MM.1S (cell line): Measurements from ENCODE around the gene PLEKHH1.

Source experiments
- DNase-seq: peaks from one replicate; pipeline ENCODE4 v3.0.0-alpha.2; 2015
- H2AFZ ChIP-seq: fragments of 300-600 bp; sonication (generic); 2 replicates; pipeline ENCODE4 v1.6.0; 2016; ENCODE audit warnings: antibody characterized with exemption, low read length
- H3F3A ChIP-seq: fragments of 300-600 bp; sonication (generic); 2 replicates; pipeline ENCODE4 v1.6.1; 2016; ENCODE audit warnings: mild to moderate bottlenecking, antibody characterized with exemption, low read length, moderate library complexity, mixed read lengths; ENCODE audit not compliant: insufficient read depth
- H3K27ac ChIP-seq: fragments of 300-600 bp; sonication (generic); 2 replicates; pipeline ENCODE4 v1.5.1; 2016; ENCODE audit warnings: mild to moderate bottlenecking, low read length
- H3K27me3 ChIP-seq: fragments of 300-600 bp; sonication (generic); replicated peaks from 2 replicates; pipeline ENCODE4 v1.6.0; 2016; ENCODE audit warnings: low read length; ENCODE audit not compliant: insufficient read depth
- H3K36me3 ChIP-seq: fragments of 300-600 bp; sonication (generic); replicated peaks from 2 replicates; pipeline ENCODE4 v1.6.1; 2016; ENCODE audit warnings: mild to moderate bottlenecking, low read length, mixed read lengths; ENCODE audit not compliant: insufficient read depth
- H3K4me1 ChIP-seq: fragments of 300-600 bp; sonication (generic); 2 replicates; pipeline ENCODE4 v1.6.1; 2016; ENCODE audit warnings: low read length, mixed read lengths
- H3K4me2 ChIP-seq: fragments of 300-600 bp; sonication (generic); 2 replicates; pipeline ENCODE4 v1.6.0; 2016; ENCODE audit warnings: low read depth, low read length
- H3K4me3 ChIP-seq: fragments of 300-600 bp; sonication (generic); 2 replicates; pipeline ENCODE4 v1.5.1; 2016; ENCODE audit warnings: low read length, mixed read lengths
- H3K79me2 ChIP-seq: fragments of 300-600 bp; sonication (generic); 2 replicates; pipeline ENCODE4 v1.6.1; 2016; ENCODE audit warnings: mixed run types, low read length, mixed read lengths
- H3K9ac ChIP-seq: fragments of 300-600 bp; sonication (generic); 2 replicates; pipeline ENCODE4 v1.6.1; 2016; ENCODE audit warnings: low read length, mixed read lengths
- H3K9me2 ChIP-seq: fragments of 300-600 bp; sonication (generic); replicated peaks from 2 replicates; pipeline ENCODE4 v1.6.1; 2016; ENCODE audit warnings: mild to moderate bottlenecking, low read length, mixed read lengths; ENCODE audit not compliant: insufficient read depth
- H3K9me3 ChIP-seq: fragments of 300-600 bp; sonication (generic); replicated peaks from 2 replicates; pipeline ENCODE4 v1.6.1; 2016; ENCODE audit warnings: mild to moderate bottlenecking, low read length, mixed read lengths; ENCODE audit not compliant: insufficient read depth
- H4K20me1 ChIP-seq: fragments of 300-600 bp; sonication (generic); 2 replicates; pipeline ENCODE4 v1.6.1; 2016; ENCODE audit warnings: mild to moderate bottlenecking, low read length, moderate library complexity, mixed read lengths; ENCODE audit not compliant: insufficient read depth
- EZH2 ChIP-seq: fragments of 300-600 bp; sonication (generic); optimal IDR thresholded peaks from 2 replicates; pipeline ENCODE3; 2017; ENCODE audit warnings: low read depth, mild to moderate bottlenecking, antibody characterized with exemption, low read length, mixed read lengths
- EZH2phosphoT487 ChIP-seq: fragments of 300-600 bp; sonication (generic); IDR thresholded peaks from 2 replicates; pipeline ENCODE4 v1.6.1; 2018; ENCODE audit warnings: antibody characterized with exemption, low read length
- TF ChIP-seq, protein P1 (sequence below): fragments of 300-600 bp; sonication (generic); IDR thresholded peaks from 2 replicates; pipeline ENCODE4 v1.5.1; 2016; ENCODE audit warnings: antibody characterized with exemption, low read length, mixed read lengths

The PLEKHH1 gene

DNA sequence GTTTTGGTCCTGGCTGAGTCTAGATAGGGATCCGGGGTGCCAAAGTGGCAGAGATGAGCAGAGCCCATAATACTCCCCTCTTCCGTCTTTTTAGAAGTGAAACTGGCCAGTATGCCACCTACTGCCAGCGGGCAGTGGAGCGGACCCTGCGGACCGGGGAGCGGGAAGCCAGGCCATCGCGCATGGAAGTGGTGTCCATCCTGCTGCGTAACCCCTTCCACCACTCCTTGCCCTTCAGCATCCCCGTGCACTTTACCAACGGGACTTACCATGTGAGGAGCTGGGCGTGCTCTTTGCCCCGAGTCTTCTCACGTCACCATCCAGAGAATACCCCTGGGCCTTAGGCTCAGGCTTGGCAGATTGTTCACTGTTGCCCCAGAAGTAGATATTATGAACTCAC, 46.0 kb downstream of the PLEKHH1 start:
- Histone ChIP-seq H3K79me2 (no peaks in the 10 kb centered on the region), H3K9me2 (no peaks in the 10 kb centered on the region), H3K27me3 (no peaks in the 10 kb centered on the region), H3K36me3 (no peaks in the 10 kb centered on the region), H2AFZ (no peak overlapping the region), H3K4me3 (no peak overlapping the region), H3K27ac (no peak overlapping the region), H3K9me3 (no peaks in the 10 kb centered on the region), H3F3A (no peaks in the 10 kb centered on the region), H4K20me1 (no peaks in the 10 kb centered on the region), H3K9ac (no peak overlapping the region), H3K4me1 (no peaks in the 10 kb centered on the region), H3K4me2 (no peak overlapping the region)
- DNase-seq: no peak
- TF ChIP-seq EZH2phosphoT487 (no peak), EZH2 (no peak)
- TF ChIP-seq, protein P1, sequence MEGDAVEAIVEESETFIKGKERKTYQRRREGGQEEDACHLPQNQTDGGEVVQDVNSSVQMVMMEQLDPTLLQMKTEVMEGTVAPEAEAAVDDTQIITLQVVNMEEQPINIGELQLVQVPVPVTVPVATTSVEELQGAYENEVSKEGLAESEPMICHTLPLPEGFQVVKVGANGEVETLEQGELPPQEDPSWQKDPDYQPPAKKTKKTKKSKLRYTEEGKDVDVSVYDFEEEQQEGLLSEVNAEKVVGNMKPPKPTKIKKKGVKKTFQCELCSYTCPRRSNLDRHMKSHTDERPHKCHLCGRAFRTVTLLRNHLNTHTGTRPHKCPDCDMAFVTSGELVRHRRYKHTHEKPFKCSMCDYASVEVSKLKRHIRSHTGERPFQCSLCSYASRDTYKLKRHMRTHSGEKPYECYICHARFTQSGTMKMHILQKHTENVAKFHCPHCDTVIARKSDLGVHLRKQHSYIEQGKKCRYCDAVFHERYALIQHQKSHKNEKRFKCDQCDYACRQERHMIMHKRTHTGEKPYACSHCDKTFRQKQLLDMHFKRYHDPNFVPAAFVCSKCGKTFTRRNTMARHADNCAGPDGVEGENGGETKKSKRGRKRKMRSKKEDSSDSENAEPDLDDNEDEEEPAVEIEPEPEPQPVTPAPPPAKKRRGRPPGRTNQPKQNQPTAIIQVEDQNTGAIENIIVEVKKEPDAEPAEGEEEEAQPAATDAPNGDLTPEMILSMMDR: no peak

DNA sequence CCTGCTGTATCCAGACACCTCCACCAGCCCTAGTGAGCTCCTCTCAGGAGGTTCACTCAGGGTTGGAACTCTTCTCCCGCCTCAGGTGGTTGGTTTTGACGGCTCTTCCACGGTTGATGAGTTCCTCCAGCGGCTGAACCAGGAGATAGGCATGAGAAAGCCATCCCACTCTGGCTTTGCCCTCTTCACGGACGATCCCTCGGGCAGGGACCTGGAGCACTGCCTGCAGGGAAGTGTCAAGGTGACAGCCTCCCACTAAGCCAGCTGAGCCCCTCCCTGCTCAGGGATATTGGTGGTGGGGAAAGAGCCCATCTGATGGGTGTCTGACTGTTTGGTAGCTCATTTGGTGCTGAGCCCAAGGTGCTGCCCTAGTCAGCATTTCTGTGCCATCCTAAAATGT, 46.5 kb downstream of the PLEKHH1 start:
- Histone ChIP-seq H3K9me3 (no peaks in the 10 kb centered on the region), H4K20me1 (no peaks in the 10 kb centered on the region), H3K4me1 (no peaks in the 10 kb centered on the region), H3K4me2 (no peak overlapping the region), H3K9ac (no peak overlapping the region), H3K27ac (no peak overlapping the region), H3K27me3 (no peaks in the 10 kb centered on the region), H3F3A (no peaks in the 10 kb centered on the region), H2AFZ (no peak overlapping the region), H3K79me2 (no peaks in the 10 kb centered on the region), H3K36me3 (no peaks in the 10 kb centered on the region), H3K4me3 (no peak overlapping the region), H3K9me2 (no peaks in the 10 kb centered on the region)
- no peak for TF ChIP-seq EZH2
- TF ChIP-seq, protein P1: no peak
- no peak for DNase-seq

DNA sequence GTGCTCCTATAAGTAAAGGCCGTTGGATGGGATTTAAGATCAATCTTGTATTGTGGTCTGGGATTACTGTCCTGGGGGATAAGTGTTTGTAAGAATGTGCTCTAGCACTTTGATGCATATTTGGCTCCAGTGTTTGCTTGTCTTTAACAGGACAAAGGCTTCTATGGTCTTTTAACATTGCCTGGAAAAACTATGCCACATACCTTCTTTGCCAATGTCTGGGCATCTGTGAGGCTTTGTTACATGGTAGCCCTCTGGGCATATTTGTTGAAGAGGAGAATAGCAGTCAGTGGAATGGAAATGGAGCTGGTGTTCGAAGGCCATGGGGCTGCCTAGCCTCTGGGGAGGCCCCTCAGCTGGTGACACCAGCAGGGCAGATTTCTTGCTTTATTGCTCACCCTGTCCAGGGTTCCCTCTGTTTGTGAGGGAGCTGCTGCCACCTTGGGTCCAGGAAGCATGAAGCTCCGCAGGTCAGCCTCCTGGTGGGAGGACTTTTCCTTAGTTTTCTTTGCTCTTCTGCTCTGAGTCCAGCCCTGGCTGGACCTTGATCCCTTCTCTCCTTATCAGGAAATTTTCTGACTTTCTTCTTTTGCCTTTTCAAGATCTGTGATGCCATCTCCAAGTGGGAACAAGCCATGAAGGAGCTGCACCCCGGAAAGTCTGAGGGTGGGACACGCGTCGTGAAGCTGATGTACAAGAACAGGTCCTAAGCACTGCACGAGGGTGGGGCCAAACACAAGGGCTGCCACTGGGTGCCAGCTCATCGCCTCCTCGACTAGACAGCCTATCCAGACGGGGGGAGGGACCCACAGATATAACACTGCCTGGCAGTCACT, 47.5 kb downstream of the PLEKHH1 start:
- Histone ChIP-seq H3K27ac (no peak overlapping the region), H2AFZ (no peak overlapping the region), H3K4me1 (no peaks in the 10 kb centered on the region), H3K27me3 (no peaks in the 10 kb centered on the region), H4K20me1 (no peaks in the 10 kb centered on the region), H3F3A (no peaks in the 10 kb centered on the region), H3K36me3 (no peaks in the 10 kb centered on the region), H3K9ac (no peak overlapping the region), H3K9me2 (no peaks in the 10 kb centered on the region), H3K4me2 (no peak overlapping the region), H3K4me3 (no peak overlapping the region), H3K79me2 (no peaks in the 10 kb centered on the region), H3K9me3 (no peaks in the 10 kb centered on the region)
- TF ChIP-seq EZH2 (no peak), EZH2phosphoT487 (no peak)
- TF ChIP-seq, protein P1: no peak
- no peak for DNase-seq
